Parathyroid adenoma (tissue), 2 donors: ENCODE results near the gene SNUPN.

Experiments used
- H2AFZ ChIP-seq: fragments of 300-600 bp; sonication (generic); one replicate; pipeline ENCODE4 v1.7.0; 2017; ENCODE audit warnings: antibody characterized with exemption, mild to moderate bottlenecking
- H3K27ac ChIP-seq: fragments of 300-600 bp; sonication (generic); one replicate; pipeline ENCODE4 v1.7.0; 2017
- H3K27me3 ChIP-seq: fragments of 300-600 bp; sonication (generic); one replicate; pipeline ENCODE4 v1.7.0; 2017; ENCODE audit warnings: low read length; ENCODE audit not compliant: control insufficient read depth, insufficient read depth
- H3K36me3 ChIP-seq: fragments of 300-600 bp; sonication (generic); one replicate; pipeline ENCODE4 v1.7.0; 2017; ENCODE audit warnings: low read length; ENCODE audit not compliant: control insufficient read depth, insufficient read depth
- H3K4me1 ChIP-seq: fragments of 300-600 bp; sonication (generic); one replicate; pipeline ENCODE4 v1.7.0; 2017; ENCODE audit warnings: control low read depth
- H3K4me2 ChIP-seq: fragments of 300-600 bp; sonication (generic); one replicate; pipeline ENCODE4 v1.7.0; 2017; ENCODE audit warnings: low read length
- H3K4me3 ChIP-seq: fragments of 300-600 bp; sonication (generic); one replicate; pipeline ENCODE4 v1.7.0; 2017; ENCODE audit warnings: low read depth, low read length
- H3K79me2 ChIP-seq: fragments of 300-600 bp; sonication (generic); one replicate; pipeline ENCODE4 v1.7.0; 2017; ENCODE audit warnings: control low read depth
- H3K9ac ChIP-seq: fragments of 300-600 bp; sonication (generic); one replicate; pipeline ENCODE4 v1.7.0; 2017; ENCODE audit warnings: mild to moderate bottlenecking
- H3K9me3 ChIP-seq: fragments of 300-600 bp; sonication (generic); one replicate; pipeline ENCODE4 v1.7.0; 2017; ENCODE audit warnings: low read length; ENCODE audit not compliant: control insufficient read depth
- TF ChIP-seq, protein P1 (sequence below): fragments of 300-600 bp; sonication (generic); IDR thresholded peaks from one replicate; pipeline ENCODE4 v1.7.0; 2017; ENCODE audit warnings: antibody characterized with exemption, mild to moderate bottlenecking
- donor health status: primary hyperparathyroidism.

Gene SNUPN

DNA sequence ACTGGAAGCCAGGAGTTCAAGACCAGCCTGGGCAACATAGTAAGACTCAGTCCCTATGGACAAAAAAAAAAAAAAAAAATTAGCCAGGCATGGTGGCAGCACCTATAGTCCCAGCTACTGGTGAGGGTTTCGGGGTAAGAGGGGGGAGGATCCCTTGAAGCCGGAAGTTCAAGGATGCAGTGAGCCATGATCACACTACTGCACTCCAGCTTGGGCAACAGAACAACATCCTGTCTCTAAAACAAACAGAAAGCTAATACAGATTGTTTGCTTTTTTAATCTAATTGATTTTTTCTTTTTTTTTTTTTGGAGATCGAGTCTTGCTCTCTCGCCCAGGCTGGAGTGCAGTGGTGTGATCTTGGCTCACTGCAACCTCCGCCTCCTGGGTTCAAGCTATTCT, 16.1 kb upstream of the SNUPN start:
- Histone ChIP-seq H3K9me3 (no peaks in the 10 kb centered on the region), H3K4me3 (no peak overlapping the region), H3K9ac (no peak overlapping the region), H3K27me3 (no peaks in the 10 kb centered on the region), H3K36me3 (no peaks in the 10 kb centered on the region), H3K4me2 (no peak overlapping the region), H3K27ac (no peak overlapping the region), H3K4me1 (peaks cover 5% of the 10 kb centered on the region), H2AFZ (no peak overlapping the region), H3K79me2 (no peaks in the 10 kb centered on the region)
- TF ChIP-seq, protein P1, sequence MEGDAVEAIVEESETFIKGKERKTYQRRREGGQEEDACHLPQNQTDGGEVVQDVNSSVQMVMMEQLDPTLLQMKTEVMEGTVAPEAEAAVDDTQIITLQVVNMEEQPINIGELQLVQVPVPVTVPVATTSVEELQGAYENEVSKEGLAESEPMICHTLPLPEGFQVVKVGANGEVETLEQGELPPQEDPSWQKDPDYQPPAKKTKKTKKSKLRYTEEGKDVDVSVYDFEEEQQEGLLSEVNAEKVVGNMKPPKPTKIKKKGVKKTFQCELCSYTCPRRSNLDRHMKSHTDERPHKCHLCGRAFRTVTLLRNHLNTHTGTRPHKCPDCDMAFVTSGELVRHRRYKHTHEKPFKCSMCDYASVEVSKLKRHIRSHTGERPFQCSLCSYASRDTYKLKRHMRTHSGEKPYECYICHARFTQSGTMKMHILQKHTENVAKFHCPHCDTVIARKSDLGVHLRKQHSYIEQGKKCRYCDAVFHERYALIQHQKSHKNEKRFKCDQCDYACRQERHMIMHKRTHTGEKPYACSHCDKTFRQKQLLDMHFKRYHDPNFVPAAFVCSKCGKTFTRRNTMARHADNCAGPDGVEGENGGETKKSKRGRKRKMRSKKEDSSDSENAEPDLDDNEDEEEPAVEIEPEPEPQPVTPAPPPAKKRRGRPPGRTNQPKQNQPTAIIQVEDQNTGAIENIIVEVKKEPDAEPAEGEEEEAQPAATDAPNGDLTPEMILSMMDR: no peak

DNA sequence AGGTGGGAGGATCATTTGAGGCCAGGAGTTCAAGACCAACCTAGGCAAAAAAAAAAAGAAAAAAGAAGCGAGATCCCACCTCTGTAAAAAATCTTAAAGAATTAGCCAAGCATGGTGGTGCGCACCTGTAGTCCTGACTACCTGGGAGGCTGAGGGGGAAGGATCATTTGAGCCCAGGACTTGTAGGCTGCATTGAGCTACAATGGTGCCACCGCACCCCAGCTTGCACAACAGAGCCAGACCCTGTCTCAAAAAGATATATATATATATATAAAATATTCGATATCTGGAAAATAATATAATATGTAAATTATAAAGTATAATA, 15.6 kb upstream of the SNUPN start:
- Histone ChIP-seq H3K4me3 (no peak overlapping the region), H3K79me2 (no peaks in the 10 kb centered on the region), H3K4me2 (no peak overlapping the region), H3K27me3 (no peaks in the 10 kb centered on the region), H2AFZ (no peak overlapping the region), H3K9me3 (no peaks in the 10 kb centered on the region), H3K4me1 (peaks cover 3% of the 10 kb centered on the region), H3K27ac (no peak overlapping the region), H3K9ac (no peak overlapping the region), H3K36me3 (no peaks in the 10 kb centered on the region)
- TF ChIP-seq, protein P1: no peak

DNA sequence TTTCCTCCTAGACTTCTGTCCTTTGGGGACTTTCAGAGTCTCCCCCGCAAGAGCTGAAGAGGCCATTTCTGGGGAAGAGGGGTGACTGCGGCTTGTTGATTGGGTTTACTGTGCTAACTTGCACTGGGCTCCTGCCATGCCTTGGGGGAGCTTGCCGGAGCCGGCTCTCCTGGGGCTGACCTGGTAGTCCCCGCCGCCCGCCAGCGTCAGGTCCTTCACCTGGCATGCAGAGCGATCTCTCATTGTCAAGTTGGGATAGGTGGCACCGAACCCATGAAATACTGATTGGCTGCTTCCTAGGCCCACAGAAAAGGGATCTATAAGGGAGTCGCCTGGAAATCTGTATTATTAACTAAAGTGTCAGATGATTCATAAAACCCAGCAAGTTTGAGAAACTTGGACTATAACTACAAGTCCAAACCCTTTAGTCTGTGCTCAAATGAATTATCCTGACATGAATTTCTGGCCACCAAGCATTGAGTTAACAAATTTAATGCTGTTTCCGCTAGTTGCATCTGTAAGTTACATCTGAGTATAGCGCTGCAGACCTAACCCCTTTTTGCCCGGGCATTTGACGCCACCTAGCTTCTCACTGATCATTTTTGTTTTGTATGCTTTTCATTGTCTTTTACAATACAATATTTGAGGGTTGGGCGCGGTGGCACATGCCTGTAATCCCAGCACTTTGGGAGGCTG, 15.1 kb upstream of the SNUPN start:
- TF ChIP-seq, protein P1: no peak
- Histone ChIP-seq H3K9ac (peak overlapping the region; percentile 33), H3K27me3 (no peaks in the 10 kb centered on the region), H3K4me3 (peak overlapping the region; percentile 85), H3K9me3 (no peaks in the 10 kb centered on the region), H3K4me2 (peak overlapping the region; percentile 89), H3K4me1 (peaks cover 3% of the 10 kb centered on the region), H3K36me3 (no peaks in the 10 kb centered on the region), H2AFZ (peak overlapping the region; percentile 94), H3K79me2 (no peaks in the 10 kb centered on the region), H3K27ac (peak overlapping the region; percentile 91)

DNA sequence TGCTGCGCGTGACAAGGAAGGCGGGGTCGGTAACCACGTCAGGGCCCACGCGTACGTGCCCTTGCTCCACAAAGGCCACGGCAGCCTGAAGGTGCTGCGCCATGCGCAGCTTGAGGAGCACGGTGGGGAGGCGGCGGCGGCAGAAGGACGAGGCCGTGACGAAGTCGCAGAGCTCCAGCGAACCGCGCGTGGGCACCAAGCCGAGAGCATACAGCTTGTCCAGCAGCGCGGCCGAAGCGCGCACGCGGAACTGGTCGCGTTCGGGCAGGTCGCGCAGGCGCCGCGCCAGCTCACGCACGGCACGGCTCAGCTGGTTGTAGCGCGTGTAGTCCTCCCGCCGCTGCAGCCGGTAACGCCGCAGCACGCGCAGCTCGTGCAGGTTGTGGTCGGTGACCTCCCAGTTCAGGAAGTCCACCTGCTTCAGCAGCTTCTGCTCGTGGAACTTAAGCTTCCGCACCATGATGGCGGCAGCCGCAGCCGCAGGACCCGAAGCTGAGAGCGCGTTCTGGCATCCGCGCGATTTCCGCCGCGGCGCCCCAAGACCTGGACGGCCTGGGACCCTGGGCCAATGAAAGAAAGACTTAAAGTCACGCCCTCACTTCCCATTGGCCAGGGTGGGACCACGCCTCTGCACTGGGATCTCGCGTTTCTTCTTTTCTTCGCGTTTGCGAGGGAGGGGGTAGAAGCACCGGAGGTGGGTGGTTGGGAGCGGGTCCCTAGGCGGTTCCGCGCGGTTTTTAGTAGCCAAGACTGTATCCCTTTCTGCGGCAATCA, 14.4 kb upstream of the SNUPN start, which contains the start of gene IMP3:
Gene IMP3 (minus strand): TSS at position 516 of the 774 bp plus-strand sequence. CDS start 56 bp downstream, at position 460.
- TF ChIP-seq, protein P1: no peak
- Histone ChIP-seq H3K9me3 (no peaks in the 10 kb centered on the region), H2AFZ (peak within 1 kb of the TSS; percentile 94), H3K27me3 (no peaks in the 10 kb centered on the region), H3K36me3 (no peaks in the 10 kb centered on the region), H3K9ac (peak within 1 kb of the TSS; percentile 33), H3K4me2 (peak within 1 kb of the TSS; percentile 96), H3K4me3 (peak within 1 kb of the TSS; percentile 85), H3K79me2 (no peaks in the 10 kb centered on the region), H3K4me1 (peaks cover 3% of the 10 kb centered on the region), H3K27ac (peak within 1 kb of the TSS; percentile 91)
